DND-41 (cell line): ENCODE data around the gene NKAIN4.

Source experiments
- EZH2 ChIP-seq: IDR thresholded peaks from 3 replicates; pipeline ENCODE4 v1.6.1; 2012; ENCODE audit warnings: borderline replicate concordance, low read depth, mild to moderate bottlenecking, moderate library complexity, low read length, inconsistent platforms; ENCODE audit not compliant: severe bottlenecking
- TF ChIP-seq, protein P1 (sequence below): IDR thresholded peaks from 2 replicates; pipeline ENCODE4 v1.5.1; 2012; ENCODE audit warnings: borderline replicate concordance, low read length, moderate library complexity, mild to moderate bottlenecking; ENCODE audit not compliant: poor library complexity, severe bottlenecking; ENCODE audit errors: extremely low read depth

DNA sequence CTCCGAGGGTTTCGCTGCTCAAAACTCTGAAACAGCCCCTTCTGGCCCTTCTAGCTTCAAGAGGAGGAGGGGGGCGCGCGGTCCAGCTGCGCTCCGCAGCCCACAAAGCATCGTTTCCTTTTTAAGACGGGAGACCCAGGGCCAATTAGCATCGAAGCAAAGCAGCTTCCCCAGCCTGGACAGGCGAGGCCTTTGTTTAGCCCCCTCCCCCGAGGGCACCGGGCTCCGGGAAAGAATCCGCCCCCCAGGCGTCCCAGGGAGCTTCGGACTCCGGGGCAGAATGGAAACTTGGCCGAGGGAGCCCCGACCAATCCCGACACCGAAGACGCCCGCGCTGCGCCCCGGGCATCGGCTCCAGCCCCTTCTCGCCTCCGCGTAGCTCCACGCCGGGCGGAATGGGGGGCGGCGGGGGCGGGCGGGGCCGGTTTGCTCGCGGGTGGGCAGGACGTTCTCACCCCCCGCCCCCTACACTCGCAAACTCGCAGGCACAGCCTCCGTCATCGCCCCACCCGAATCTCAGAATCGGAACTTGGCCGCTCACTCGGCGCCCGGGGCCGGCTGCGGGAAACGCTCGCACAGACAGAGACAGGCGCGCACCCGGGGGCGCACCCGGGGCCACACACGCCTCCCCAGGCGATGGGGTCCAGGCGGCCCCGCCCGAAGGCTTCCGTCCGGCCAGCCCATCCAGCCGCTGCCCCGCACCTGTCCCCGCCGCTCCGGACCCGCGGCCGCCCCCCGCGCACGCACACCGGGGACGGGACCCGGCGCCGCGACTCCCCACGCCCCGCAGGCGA lies 628 bp downstream of the NKAIN4 start:
- TF ChIP-seq, protein P1, sequence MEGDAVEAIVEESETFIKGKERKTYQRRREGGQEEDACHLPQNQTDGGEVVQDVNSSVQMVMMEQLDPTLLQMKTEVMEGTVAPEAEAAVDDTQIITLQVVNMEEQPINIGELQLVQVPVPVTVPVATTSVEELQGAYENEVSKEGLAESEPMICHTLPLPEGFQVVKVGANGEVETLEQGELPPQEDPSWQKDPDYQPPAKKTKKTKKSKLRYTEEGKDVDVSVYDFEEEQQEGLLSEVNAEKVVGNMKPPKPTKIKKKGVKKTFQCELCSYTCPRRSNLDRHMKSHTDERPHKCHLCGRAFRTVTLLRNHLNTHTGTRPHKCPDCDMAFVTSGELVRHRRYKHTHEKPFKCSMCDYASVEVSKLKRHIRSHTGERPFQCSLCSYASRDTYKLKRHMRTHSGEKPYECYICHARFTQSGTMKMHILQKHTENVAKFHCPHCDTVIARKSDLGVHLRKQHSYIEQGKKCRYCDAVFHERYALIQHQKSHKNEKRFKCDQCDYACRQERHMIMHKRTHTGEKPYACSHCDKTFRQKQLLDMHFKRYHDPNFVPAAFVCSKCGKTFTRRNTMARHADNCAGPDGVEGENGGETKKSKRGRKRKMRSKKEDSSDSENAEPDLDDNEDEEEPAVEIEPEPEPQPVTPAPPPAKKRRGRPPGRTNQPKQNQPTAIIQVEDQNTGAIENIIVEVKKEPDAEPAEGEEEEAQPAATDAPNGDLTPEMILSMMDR: no peak
- TF ChIP-seq EZH2: no peak
